ENCODE data around the gene RASAL1.
A peak's percentile ranks its signal among the peaks of the same experiment; 100 is the strongest.

RASAL1 gene

DNA sequence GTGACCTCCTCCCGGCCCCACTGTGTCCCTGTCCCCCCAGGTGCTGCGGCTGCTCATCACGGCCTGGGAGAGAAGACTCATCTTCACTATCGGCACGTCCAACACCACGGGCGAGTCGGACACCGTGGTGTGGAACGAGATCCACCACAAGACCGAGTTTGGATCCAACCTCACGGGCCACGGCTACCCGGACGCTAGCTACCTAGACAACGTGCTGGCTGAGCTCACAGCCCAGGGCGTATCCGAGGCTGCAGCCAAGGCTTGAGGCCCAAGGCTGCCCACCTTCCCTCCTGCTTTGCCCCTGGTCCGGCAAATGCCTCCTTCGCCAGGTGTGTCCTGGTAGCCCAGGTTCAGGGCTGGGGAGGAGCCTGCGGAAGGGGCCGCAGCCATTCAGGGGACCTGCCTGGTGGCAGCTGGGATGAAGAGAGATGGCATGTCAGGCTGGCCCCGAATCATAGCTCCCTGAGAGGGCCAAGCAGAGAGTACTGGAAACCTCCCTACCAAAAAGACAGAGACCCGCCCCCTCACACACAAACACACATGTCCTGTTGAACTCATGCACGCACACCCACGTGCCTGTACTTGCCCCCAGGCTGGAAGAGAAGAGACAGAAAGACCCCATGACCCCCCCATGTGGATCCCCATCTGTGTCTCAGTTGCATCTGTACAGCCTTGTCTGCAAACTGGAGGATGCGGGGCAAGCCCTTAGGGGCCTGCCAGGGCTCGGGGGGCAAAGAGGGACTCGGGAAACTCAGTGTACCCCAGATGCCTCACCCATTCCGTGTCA, 38.7 kb downstream of the RASAL1 start:
- TF ChIP-seq FOXM1 (IDR thresholded peaks at IDR 0.05; ENCODE audit: borderline replicate concordance), result no peak
- no peak for TF ChIP-seq ZNF384 (IDR thresholded peaks at IDR 0.05)
- TF ChIP-seq PKNOX1 (IDR thresholded peaks at IDR 0.05), result no peak
- no peak for TF ChIP-seq HDGF (IDR thresholded peaks at IDR 0.05; ENCODE audit: borderline replicate concordance)
- no peak for TF ChIP-seq NFRKB (IDR thresholded peaks at IDR 0.05)
- no peak for TF ChIP-seq SP1 (IDR thresholded peaks at IDR 0.05)
- TF ChIP-seq BHLHE40 (IDR thresholded peaks at IDR 0.05; ENCODE audit: borderline replicate concordance), result no peak
- no peak for TF ChIP-seq LEF1 (IDR thresholded peaks at IDR 0.05; ENCODE audit: borderline replicate concordance)
- no peak for TF ChIP-seq TARDBP (IDR thresholded peaks at IDR 0.05)
- TF ChIP-seq ARNT (IDR thresholded peaks at IDR 0.05), result no peak
- no peak for TF ChIP-seq SUZ12 (IDR thresholded peaks at IDR 0.05)
- no peak for TF ChIP-seq L3MBTL2 (conservative IDR thresholded peaks at IDR 0.05)
- no peak for TF ChIP-seq FOXA1 (IDR thresholded peaks at IDR 0.05)
- no peak for TF ChIP-seq FOXK2 (IDR thresholded peaks at IDR 0.05)
- no peak for TF ChIP-seq ELF4 (IDR thresholded peaks at IDR 0.05)
- TF ChIP-seq CTBP1 (IDR thresholded peaks at IDR 0.05; ENCODE audit: borderline replicate concordance), result no peak
- ChIA-PET POLR2A (no interaction called here), CTCF (interaction anchor here (0.7 to 1.3 kb wide), 2 partner anchors 49 to 82 kb away, joined by 3 to 9 read pairs; no protein-coding TSS in a partner anchor)
- no peak for DNase-seq (ENCODE audit: extremely low spot score)

DNA sequence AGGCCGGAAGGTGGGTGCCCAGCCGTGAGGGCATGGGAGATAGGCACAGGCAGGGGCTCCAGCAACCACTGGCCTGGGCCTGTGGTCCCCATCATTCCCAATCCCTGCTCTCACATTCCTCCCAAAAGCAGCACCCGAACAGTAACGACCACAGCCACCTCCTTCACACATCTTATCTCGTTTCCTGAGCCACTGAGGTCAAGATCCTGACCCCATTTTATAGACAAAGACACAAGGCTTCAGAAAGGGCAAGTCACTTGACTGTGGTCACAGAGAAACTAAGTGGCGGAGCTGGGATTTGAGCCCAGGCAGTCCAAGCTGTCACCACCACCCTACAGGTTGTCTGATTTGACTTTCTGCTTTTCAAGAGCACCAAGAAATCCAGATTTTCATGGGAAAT, 40.2 kb downstream of the RASAL1 start:
- TF ChIP-seq SUZ12 (IDR thresholded peaks at IDR 0.05) (no peak), ARNT (IDR thresholded peaks at IDR 0.05) (no peak), HDGF (IDR thresholded peaks at IDR 0.05; ENCODE audit: borderline replicate concordance) (no peak), L3MBTL2 (conservative IDR thresholded peaks at IDR 0.05) (no peak), BHLHE40 (IDR thresholded peaks at IDR 0.05; ENCODE audit: borderline replicate concordance) (no peak), ELF4 (IDR thresholded peaks at IDR 0.05) (no peak)
- CTCF ChIA-PET, result no interaction called here
- POLR2A ChIA-PET, result no interaction called here
- no peak for DNase-seq (ENCODE audit: extremely low spot score)

GRCh38 chr12:113094738-113095137, 40.8 kb downstream of the RASAL1 start:
- no peak for TF ChIP-seq FOXK2 (IDR thresholded peaks at IDR 0.05)
- TF ChIP-seq NFRKB (IDR thresholded peaks at IDR 0.05), result no peak
- no peak for TF ChIP-seq SUZ12 (IDR thresholded peaks at IDR 0.05)
- no peak for TF ChIP-seq SP1 (IDR thresholded peaks at IDR 0.05)
- no peak for TF ChIP-seq ELF4 (IDR thresholded peaks at IDR 0.05)
- no peak for TF ChIP-seq FOXM1 (IDR thresholded peaks at IDR 0.05; ENCODE audit: borderline replicate concordance)
- no peak for TF ChIP-seq CTBP1 (IDR thresholded peaks at IDR 0.05; ENCODE audit: borderline replicate concordance)
- TF ChIP-seq FOXA1 (IDR thresholded peaks at IDR 0.05), result no peak
- no peak for TF ChIP-seq ARNT (IDR thresholded peaks at IDR 0.05)
- TF ChIP-seq PKNOX1 (IDR thresholded peaks at IDR 0.05), result no peak
- no peak for TF ChIP-seq ZNF384 (IDR thresholded peaks at IDR 0.05)
- no peak for TF ChIP-seq L3MBTL2 (conservative IDR thresholded peaks at IDR 0.05)
- no peak for TF ChIP-seq LEF1 (IDR thresholded peaks at IDR 0.05; ENCODE audit: borderline replicate concordance)
- TF ChIP-seq TARDBP (IDR thresholded peaks at IDR 0.05), result no peak
- ChIA-PET CTCF (interaction anchor here (0.6 kb wide), 1 partner anchor 63 kb away, joined by 7 read pairs; no protein-coding TSS in a partner anchor), POLR2A (no interaction called here)
- no peak for DNase-seq (ENCODE audit: extremely low spot score)

DNA sequence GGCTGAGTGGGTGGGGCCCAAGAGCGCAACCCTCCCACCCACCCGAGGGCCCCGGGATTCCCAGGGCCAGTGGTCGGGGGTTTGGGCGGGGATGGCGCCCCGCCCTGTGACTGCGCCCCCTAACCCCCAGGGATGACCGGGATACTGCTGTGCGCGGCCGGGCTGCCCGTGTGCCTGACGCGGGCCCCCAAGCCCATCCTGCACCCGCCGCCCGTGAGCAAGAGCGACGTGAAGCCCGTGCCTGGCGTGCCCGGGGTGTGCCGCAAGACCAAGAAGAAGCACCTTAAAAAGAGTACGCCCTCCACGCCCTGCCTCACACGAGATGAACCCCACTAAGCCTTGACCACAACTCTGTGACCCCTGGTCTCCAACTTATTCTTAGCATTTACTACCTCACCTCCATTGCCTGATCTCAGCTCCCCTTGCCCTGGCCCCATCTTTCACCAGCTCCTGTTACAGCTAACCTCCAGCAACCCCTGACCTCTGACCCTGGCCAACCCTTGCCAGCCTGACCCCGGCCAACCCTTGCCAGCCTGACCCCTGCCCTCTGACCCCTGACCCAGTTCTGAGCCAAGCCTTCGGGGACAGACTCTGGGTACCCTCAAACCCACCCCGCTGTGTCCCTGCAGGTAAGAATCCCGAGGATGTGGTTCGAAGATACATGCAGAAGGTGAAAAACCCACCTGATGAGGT, 42.0 kb downstream of the RASAL1 start:
- TF ChIP-seq SUZ12 (IDR thresholded peaks at IDR 0.05) (no peak), FOXM1 (IDR thresholded peaks at IDR 0.05; ENCODE audit: borderline replicate concordance) (no peak), HDGF (IDR thresholded peaks at IDR 0.05; ENCODE audit: borderline replicate concordance) (no peak), PKNOX1 (IDR thresholded peaks at IDR 0.05) (no peak), TARDBP (IDR thresholded peaks at IDR 0.05) (no peak), CTBP1 (IDR thresholded peaks at IDR 0.05; ENCODE audit: borderline replicate concordance) (no peak), SP1 (IDR thresholded peaks at IDR 0.05) (no peak), FOXA1 (IDR thresholded peaks at IDR 0.05) (no peak)
- ChIA-PET CTCF (no interaction called here), POLR2A (no interaction called here)
- no peak for DNase-seq (ENCODE audit: extremely low spot score)

DNA sequence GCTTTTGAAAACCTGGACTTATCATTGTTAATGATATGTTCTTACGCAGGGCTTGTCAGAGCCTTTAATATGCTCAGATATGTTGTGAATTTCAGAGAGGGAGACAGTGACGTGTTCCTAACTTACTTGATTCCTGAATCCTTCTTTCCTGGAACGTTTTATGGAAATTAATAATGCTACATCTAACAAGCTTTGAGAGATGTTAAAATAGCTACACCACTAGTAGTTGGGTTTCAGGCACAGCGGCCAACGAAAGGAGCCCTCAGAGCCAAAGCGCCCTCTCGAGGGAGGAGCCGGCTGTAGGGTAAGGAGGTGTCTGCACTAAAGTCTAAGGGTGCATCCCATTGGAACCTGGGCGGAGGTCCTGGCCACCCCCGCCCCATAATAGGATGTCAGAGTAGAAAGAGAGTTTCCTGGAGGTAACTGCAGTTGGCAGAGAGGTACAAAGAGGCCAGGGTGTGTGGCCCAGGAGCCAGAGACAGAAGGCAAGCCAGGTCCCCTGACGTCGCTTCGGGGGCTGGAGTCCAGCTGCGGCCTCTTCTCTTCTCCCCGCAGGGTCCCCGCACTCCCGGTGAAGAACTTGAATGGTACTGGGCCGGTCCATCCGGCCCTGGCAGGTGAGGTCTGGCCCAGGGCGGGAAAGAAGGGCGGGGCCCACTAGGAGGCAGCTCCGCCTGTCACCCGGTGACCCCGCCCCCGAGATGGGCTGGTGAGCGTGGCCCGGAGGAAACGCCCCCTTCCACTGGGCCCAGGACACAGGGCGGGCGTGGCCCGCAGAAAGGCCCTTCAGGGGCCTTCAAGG, 42.8 kb downstream of the RASAL1 start:
- ChIA-PET CTCF (no interaction called here), POLR2A (no interaction called here)
- TF ChIP-seq CTBP1 (IDR thresholded peaks at IDR 0.05; ENCODE audit: borderline replicate concordance) (no peak), PKNOX1 (IDR thresholded peaks at IDR 0.05) (no peak), BHLHE40 (IDR thresholded peaks at IDR 0.05; ENCODE audit: borderline replicate concordance) (no peak), FOXA1 (IDR thresholded peaks at IDR 0.05) (no peak), ZNF384 (IDR thresholded peaks at IDR 0.05) (no peak), ARNT (IDR thresholded peaks at IDR 0.05) (no peak), FOXK2 (IDR thresholded peaks at IDR 0.05) (no peak), TARDBP (IDR thresholded peaks at IDR 0.05) (no peak), LEF1 (IDR thresholded peaks at IDR 0.05; ENCODE audit: borderline replicate concordance) (no peak), ELF4 (IDR thresholded peaks at IDR 0.05) (no peak), L3MBTL2 (conservative IDR thresholded peaks at IDR 0.05) (no peak), SUZ12 (IDR thresholded peaks at IDR 0.05) (no peak)
- peak; percentile 58 for DNase-seq (ENCODE audit: extremely low spot score)

All from HEK293T (cell line).